SK-N-SH treated with all-trans-retinoic acid at 6 μM for 48 hours (cell line): ENCODE measurements around the gene PDE5A.

Experiments used
- ATAC-seq: fragments of 200-7000 bp; cut with Tn5 transposase; 3 replicates; pipeline ENCODE4 v1.9.1; 2020; ENCODE audit warnings: mild to moderate bottlenecking, moderate library complexity
- ARNTL ChIP-seq: fragments of 450-650 bp; formaldehyde crosslinking; IDR thresholded peaks from 2 replicates; pipeline ENCODE4 v1.5.0; 2020; ENCODE audit warnings: low read depth, mild to moderate bottlenecking, moderate library complexity, borderline replicate concordance
- BACH2 ChIP-seq: fragments of 250-450 bp; sonication (Bioruptor Pico); IDR thresholded peaks from 2 replicates; pipeline ENCODE4 v1.9.0; 2021; ENCODE audit warnings: mild to moderate bottlenecking, borderline replicate concordance
- CSDC2 ChIP-seq: fragments of 250-450 bp; sonication (Bioruptor Pico); IDR thresholded peaks from 2 replicates; pipeline ENCODE4 v1.5.0; 2020; ENCODE audit warnings: mild to moderate bottlenecking, moderate library complexity
- ESRRG ChIP-seq: fragments of 250-450 bp; sonication (Bioruptor Pico); IDR thresholded peaks from 2 replicates; pipeline ENCODE4 v1.6.1; 2021; ENCODE audit warnings: mild to moderate bottlenecking
- GLIS3 ChIP-seq: fragments of 250-450 bp; sonication (Bioruptor Pico); IDR thresholded peaks from 2 replicates; pipeline ENCODE4 v1.5.0; 2020; ENCODE audit warnings: mild to moderate bottlenecking, moderate library complexity
- ISL1 ChIP-seq: fragments of 250-450 bp; sonication (Bioruptor Pico); IDR thresholded peaks from 2 replicates; pipeline ENCODE4 v2.1.2; 2022; ENCODE audit warnings: mild to moderate bottlenecking, moderate library complexity
- OSR1 ChIP-seq: fragments of 250-450 bp; sonication (Bioruptor Pico); IDR thresholded peaks from 2 replicates; pipeline ENCODE4 v1.8.0; 2022; ENCODE audit warnings: moderate library complexity, mild to moderate bottlenecking, inconsistent platforms
- POU6F1 ChIP-seq: fragments of 250-450 bp; sonication (Bioruptor Pico); IDR thresholded peaks from 2 replicates; pipeline ENCODE4 v1.8.0; 2021; ENCODE audit warnings: low read depth, mild to moderate bottlenecking, moderate library complexity, borderline replicate concordance
- PPARA ChIP-seq: fragments of 250-450 bp; sonication (Bioruptor Pico); IDR thresholded peaks from 2 replicates; pipeline ENCODE4 v1.5.0; 2020; ENCODE audit warnings: mild to moderate bottlenecking, borderline replicate concordance
- RARB ChIP-seq: fragments of 250-450 bp; sonication (Bioruptor Pico); IDR thresholded peaks from 2 replicates; pipeline ENCODE4 v1.8.0; 2021; ENCODE audit warnings: mild to moderate bottlenecking, moderate library complexity
- SNAI2 ChIP-seq: fragments of 250-450 bp; sonication (Bioruptor Pico); IDR thresholded peaks from 2 replicates; pipeline ENCODE4 v1.5.0; 2020; ENCODE audit warnings: mild to moderate bottlenecking, moderate library complexity
- TCF4 ChIP-seq: fragments of 250-450 bp; sonication (Bioruptor Pico); IDR thresholded peaks from 2 replicates; pipeline ENCODE4 v1.8.0; 2021; ENCODE audit warnings: mild to moderate bottlenecking, moderate library complexity, borderline replicate concordance
- TOX ChIP-seq: fragments of 250-450 bp; sonication (Bioruptor Pico); IDR thresholded peaks from 2 replicates; pipeline ENCODE4 v1.8.0; 2021; ENCODE audit warnings: mild to moderate bottlenecking, moderate library complexity, borderline replicate concordance
- ZC3H10 ChIP-seq: fragments of 250-450 bp; sonication (Bioruptor Pico); IDR thresholded peaks from 2 replicates; pipeline ENCODE4 v1.5.1; 2021; ENCODE audit warnings: mild to moderate bottlenecking, moderate library complexity
- ZFP3 ChIP-seq: fragments of 250-450 bp; sonication (Bioruptor Pico); IDR thresholded peaks from 2 replicates; pipeline ENCODE4 v1.5.0; 2020; ENCODE audit warnings: mild to moderate bottlenecking, moderate library complexity
- ZFP30 ChIP-seq: fragments of 450-650 bp; formaldehyde crosslinking; IDR thresholded peaks from 2 replicates; pipeline ENCODE4 v1.5.0; 2022; ENCODE audit warnings: mild to moderate bottlenecking, moderate library complexity
- ZNF70 ChIP-seq: fragments of 450-650 bp; formaldehyde crosslinking; IDR thresholded peaks from 2 replicates; pipeline ENCODE4 v1.5.0; 2020; ENCODE audit warnings: mild to moderate bottlenecking, moderate library complexity
- ZNF8 ChIP-seq: fragments of 450-650 bp; formaldehyde crosslinking; IDR thresholded peaks from 2 replicates; pipeline ENCODE4 v1.5.0; 2020; ENCODE audit warnings: mild to moderate bottlenecking, moderate library complexity
- TF ChIP-seq, protein P1 (sequence below): fragments of 250-450 bp; sonication (Bioruptor Pico); IDR thresholded peaks from 2 replicates; pipeline ENCODE4 v1.8.0; 2020; ENCODE audit warnings: mild to moderate bottlenecking, moderate library complexity, borderline replicate concordance
- TF ChIP-seq, protein P2 (sequence below): fragments of 250-450 bp; sonication (Bioruptor Pico); IDR thresholded peaks from 2 replicates; pipeline ENCODE4 v1.5.0; 2020; ENCODE audit warnings: mild to moderate bottlenecking, moderate library complexity
- TF ChIP-seq, protein P3 (sequence below): fragments of 250-450 bp; sonication (Bioruptor Pico); IDR thresholded peaks from 2 replicates; pipeline ENCODE4 v1.5.1; 2020; ENCODE audit warnings: low read depth, mild to moderate bottlenecking, moderate library complexity

PDE5A gene

DNA sequence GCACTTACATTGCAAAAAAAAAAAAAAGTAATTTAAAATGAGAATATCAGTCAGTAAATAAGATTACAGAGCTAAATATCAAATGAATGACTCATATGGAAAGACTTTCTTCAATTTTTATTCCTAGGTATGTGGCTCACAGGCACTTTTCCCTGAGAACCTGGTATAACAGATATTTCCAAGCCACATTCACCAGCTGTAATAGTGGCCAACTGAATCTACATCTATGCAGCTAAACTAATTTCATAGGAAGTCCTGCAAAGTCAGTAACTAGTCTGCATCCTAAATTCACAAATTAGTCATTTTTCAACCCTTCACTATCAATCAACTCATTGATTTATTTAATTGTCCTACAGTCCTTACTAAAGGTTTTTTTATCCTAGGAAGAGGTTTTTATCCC, 5.6 kb downstream of the PDE5A start (continued):
- TF ChIP-seq, protein P1, sequence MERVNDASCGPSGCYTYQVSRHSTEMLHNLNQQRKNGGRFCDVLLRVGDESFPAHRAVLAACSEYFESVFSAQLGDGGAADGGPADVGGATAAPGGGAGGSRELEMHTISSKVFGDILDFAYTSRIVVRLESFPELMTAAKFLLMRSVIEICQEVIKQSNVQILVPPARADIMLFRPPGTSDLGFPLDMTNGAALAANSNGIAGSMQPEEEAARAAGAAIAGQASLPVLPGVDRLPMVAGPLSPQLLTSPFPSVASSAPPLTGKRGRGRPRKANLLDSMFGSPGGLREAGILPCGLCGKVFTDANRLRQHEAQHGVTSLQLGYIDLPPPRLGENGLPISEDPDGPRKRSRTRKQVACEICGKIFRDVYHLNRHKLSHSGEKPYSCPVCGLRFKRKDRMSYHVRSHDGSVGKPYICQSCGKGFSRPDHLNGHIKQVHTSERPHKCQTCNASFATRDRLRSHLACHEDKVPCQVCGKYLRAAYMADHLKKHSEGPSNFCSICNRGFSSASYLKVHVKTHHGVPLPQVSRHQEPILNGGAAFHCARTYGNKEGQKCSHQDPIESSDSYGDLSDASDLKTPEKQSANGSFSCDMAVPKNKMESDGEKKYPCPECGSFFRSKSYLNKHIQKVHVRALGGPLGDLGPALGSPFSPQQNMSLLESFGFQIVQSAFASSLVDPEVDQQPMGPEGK, result peak; percentile 75; the same call in 1 of the 2 replicates

- TF ChIP-seq GLIS3 (CRISPR knock-in tag) (no peak), ARNTL (CRISPR knock-in tag) (no peak), OSR1 (CRISPR knock-in tag) (no peak), POU6F1 (CRISPR knock-in tag) (no peak), CSDC2 (CRISPR knock-in tag) (no peak), RARB (CRISPR knock-in tag) (no peak), ZFP3 (no peak), TOX (CRISPR knock-in tag) (no peak), BACH2 (CRISPR knock-in tag) (no peak), ZC3H10 (CRISPR knock-in tag) (no peak), ZNF8 (no peak), PPARA (no peak), ESRRG (CRISPR knock-in tag) (no peak), SNAI2 (no peak), ZFP30 (CRISPR knock-in tag) (no peak)
- TF ChIP-seq, protein P1, result no peak
- TF ChIP-seq, protein P2, sequence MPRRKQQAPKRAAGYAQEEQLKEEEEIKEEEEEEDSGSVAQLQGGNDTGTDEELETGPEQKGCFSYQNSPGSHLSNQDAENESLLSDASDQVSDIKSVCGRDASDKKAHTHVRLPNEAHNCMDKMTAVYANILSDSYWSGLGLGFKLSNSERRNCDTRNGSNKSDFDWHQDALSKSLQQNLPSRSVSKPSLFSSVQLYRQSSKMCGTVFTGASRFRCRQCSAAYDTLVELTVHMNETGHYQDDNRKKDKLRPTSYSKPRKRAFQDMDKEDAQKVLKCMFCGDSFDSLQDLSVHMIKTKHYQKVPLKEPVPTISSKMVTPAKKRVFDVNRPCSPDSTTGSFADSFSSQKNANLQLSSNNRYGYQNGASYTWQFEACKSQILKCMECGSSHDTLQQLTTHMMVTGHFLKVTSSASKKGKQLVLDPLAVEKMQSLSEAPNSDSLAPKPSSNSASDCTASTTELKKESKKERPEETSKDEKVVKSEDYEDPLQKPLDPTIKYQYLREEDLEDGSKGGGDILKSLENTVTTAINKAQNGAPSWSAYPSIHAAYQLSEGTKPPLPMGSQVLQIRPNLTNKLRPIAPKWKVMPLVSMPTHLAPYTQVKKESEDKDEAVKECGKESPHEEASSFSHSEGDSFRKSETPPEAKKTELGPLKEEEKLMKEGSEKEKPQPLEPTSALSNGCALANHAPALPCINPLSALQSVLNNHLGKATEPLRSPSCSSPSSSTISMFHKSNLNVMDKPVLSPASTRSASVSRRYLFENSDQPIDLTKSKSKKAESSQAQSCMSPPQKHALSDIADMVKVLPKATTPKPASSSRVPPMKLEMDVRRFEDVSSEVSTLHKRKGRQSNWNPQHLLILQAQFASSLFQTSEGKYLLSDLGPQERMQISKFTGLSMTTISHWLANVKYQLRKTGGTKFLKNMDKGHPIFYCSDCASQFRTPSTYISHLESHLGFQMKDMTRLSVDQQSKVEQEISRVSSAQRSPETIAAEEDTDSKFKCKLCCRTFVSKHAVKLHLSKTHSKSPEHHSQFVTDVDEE (CRISPR knock-in tag), result no peak
- ATAC-seq, result no peak
These were observed 13.4 kb downstream of the PDE5A start for GRCh38 chr4:119615068-119615719.

DNA sequence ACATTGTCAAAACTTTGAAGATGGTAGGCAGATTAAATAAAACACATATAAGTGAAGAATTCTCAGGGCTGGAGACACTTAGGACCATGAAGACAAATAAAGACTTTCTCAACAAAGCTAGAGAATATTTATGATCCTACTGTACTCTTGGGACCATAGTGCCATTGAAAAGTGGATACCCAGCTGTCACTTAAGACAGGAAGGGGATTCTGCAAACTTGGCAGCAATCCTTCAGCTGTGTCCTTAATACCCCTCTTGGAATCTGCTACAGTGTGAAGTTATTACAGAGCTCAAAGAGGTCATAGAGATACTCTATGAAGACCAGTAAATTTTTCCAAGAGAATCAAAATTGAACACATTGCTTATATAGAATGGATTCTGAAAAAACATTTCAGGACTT, 24.3 kb downstream of the PDE5A start:
- no peak for ATAC-seq
- TF ChIP-seq TCF4 (CRISPR knock-in tag), result no peak
- no peak for TF ChIP-seq PPARA
- TF ChIP-seq OSR1 (CRISPR knock-in tag), result no peak
- TF ChIP-seq ZC3H10 (CRISPR knock-in tag), result no peak
- TF ChIP-seq ZNF70 (CRISPR knock-in tag), result no peak
- TF ChIP-seq, all 23 proteins: peak for 0

GRCh38 chr4:119602366-119602765, 26.2 kb downstream of the PDE5A start:
- ATAC-seq, result no peak
- no peak for TF ChIP-seq BACH2 (CRISPR knock-in tag)
- TF ChIP-seq ESRRG (CRISPR knock-in tag), result no peak
- no peak for TF ChIP-seq ZNF8
- no peak for TF ChIP-seq PPARA
- no peak for TF ChIP-seq ISL1 (CRISPR knock-in tag)
- TF ChIP-seq ZFP3, result no peak
- no peak for TF ChIP-seq TOX (CRISPR knock-in tag)
- TF ChIP-seq ZC3H10 (CRISPR knock-in tag), result no peak
- TF ChIP-seq, protein P3, sequence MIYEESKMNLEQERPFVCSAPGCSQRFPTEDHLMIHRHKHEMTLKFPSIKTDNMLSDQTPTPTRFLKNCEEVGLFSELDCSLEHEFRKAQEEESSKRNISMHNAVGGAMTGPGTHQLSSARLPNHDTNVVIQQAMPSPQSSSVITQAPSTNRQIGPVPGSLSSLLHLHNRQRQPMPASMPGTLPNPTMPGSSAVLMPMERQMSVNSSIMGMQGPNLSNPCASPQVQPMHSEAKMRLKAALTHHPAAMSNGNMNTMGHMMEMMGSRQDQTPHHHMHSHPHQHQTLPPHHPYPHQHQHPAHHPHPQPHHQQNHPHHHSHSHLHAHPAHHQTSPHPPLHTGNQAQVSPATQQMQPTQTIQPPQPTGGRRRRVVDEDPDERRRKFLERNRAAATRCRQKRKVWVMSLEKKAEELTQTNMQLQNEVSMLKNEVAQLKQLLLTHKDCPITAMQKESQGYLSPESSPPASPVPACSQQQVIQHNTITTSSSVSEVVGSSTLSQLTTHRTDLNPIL (CRISPR knock-in tag), result no peak
